GM12892 (cell line): ENCODE measurements around the gene C1orf226.

Experiments
- DNase-seq: peaks from one replicate; pipeline ENCODE4 v3.0.0; 2011; ENCODE audit not compliant: insufficient read length
- FAIRE-seq: peaks from 2 replicates; lab custom pipeline; 2011; peaks lifted over from hg19 to GRCh38; lab: Jason Lieb, UNC
- POLR2A ChIP-seq: IDR thresholded peaks from 2 replicates; pipeline ENCODE4 v1.6.1; 2011; ENCODE audit warnings: low read depth, low read length, control low read depth
- POLR2AphosphoS5 ChIP-seq: IDR thresholded peaks from 2 replicates; pipeline ENCODE4 v1.6.1; 2011; ENCODE audit warnings: low read depth, low read length, control low read depth
- TAF1 ChIP-seq: IDR thresholded peaks from 2 replicates; pipeline ENCODE4 v1.6.1; 2011; ENCODE audit warnings: low read depth, mild to moderate bottlenecking, control low read depth, low read length, borderline replicate concordance

C1orf226 gene

DNA sequence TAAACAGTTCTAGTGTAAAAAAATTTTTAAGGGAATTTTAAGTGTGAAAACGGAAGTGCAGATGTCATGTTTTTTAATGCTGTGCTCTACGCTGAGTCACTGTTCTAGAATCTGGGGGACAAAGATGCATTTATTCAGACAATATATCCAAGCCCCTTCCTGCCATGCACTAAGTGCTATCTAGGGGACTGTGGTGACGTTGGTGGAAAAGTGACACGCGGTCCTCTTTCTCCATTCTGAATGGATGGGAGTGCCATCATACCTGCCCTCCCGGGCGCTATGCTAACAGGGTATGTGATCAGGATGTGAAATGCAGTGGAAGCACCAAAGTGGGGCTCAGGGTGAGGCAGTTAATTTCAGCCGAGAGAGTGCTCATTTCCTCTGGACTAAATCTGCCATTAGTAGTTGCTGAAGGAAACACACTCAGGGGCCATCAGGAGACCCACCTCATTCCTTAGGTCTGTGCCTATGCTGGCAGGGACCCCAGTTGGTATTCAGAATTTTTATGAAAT, 6.6 kb downstream of the C1orf226 start:
- no peak for FAIRE-seq
- no peak for TF ChIP-seq POLR2AphosphoS5
- TF ChIP-seq TAF1 = no peak
- no peak for TF ChIP-seq POLR2A
- DNase-seq = no peak

DNA sequence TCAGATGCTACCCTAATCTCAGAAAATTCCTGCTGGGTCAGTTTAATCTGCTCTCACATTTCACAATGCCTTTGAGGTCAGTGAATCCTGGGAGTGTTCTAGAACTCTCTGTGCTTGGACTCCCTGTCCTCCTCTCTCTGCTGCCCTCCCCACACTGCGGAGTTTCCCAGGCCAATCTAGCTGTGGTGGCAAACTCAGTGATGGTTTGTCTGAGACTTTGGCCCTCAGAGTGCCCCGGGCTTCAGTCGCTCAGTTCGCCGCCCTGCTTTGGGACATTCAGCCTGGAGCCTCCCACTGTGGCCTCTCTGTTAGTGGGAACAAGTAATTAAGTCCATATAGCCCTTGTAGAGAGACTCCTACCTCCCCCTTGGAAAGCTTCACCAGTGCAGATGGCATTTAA, 7.1 kb downstream of the C1orf226 start:
- TF ChIP-seq POLR2AphosphoS5 = no peak
- no peak for TF ChIP-seq POLR2A
- TF ChIP-seq TAF1 = no peak
- no peak for FAIRE-seq
- DNase-seq = no peak

DNA sequence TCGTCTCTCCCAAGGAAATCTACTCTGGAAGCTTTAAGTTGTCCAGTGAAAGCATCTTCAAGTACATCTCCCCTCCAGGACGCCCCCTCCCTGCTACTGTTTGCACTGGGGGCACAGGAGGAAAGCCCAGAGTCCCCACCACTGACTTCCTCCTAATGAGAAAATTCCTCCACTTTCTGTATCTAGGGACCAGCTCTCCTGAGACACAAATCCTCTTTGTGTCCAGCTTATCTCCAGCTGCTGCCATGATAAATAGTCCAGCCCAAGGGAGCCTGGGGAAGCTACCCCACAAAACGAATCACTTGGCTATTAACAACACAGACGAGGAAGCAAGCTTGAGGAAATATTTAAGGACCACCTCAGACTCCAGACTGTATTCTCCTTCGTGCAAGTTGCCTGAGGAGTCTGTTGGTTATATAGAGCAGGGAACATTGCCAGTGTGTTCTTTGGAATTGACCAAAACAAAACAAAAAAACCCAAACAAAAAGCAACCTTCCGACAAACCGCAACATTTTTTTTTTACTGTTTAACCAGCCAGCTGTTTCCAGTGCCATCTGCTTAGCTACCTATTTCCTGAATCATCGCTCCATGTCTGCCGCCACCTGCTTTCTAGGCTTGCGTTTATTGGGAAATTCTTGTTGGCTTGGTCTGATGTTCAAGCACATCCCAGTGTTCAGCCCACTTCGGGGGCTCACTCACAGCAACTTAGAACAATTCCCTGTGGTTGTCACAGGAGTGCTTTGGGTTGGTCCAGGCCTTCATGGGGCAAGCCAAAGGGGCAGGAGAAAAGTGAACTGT, 7.7 kb downstream of the C1orf226 start:
- FAIRE-seq (no peak), DNase-seq (no peak)
- TF ChIP-seq TAF1 (no peak), POLR2A (no peak), POLR2AphosphoS5 (no peak)

DNA sequence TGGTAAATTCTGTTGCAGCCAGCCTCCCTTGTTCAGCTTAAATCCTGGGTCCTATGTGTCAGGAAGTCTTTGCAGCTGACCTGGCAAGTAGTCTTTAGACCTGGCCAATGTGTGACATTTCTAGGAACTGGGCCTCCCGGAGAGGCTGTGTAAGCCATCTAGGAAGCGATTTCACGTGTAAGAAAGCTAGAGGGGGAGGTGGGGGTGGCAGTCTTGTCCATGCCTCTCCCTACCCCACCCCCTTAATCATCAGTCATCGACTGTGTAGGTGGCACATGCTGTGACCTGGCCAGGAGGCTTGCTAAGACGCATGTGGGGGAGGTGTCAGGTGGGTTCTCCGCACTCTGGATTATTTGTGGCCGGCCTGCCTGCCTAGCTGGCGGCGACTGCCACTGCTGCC, 8.4 kb downstream of the C1orf226 start:
- FAIRE-seq (no peak), DNase-seq (no peak)
- TF ChIP-seq POLR2AphosphoS5 (no peak), POLR2A (no peak), TAF1 (no peak)

DNA sequence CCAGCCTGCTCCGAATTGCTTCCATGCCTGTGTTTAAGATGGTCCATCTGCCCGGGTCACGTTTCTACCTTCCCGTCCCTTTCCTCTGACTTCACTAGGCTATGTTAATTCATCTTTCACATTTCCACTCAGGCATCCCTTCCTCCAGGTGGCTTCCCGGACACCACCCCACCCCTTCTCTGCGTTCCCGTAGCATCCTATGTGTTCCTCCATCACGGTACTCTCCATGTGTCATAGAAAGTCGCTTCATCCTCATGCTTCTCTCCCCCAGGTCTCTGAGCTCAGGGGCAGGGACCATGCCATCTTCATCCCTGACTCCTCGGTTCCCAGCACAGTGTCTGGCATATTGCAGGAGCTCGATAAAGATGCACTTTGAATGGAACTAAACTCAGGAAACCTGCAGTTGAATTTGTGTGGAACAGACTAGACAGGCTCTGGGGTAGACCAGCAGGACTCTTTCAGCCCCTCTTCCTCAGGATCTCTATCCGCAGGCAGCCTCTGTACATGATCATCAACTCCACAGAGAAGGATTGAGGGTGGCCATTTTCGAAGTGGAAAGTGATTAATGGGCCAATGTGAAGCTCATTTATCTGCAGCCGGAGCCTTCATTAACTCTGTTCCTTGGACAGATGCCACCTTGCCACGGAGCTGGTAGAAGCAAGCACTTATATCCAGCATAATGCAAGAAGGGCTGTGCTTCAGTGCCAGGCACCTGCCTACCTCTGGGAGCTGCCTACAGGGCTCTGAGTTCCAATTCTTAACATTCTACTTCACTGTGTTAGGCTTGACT, 9.1 kb downstream of the C1orf226 start:
- no peak for FAIRE-seq
- DNase-seq = no peak
- TF ChIP-seq POLR2A (no peak), TAF1 (no peak)

DNA sequence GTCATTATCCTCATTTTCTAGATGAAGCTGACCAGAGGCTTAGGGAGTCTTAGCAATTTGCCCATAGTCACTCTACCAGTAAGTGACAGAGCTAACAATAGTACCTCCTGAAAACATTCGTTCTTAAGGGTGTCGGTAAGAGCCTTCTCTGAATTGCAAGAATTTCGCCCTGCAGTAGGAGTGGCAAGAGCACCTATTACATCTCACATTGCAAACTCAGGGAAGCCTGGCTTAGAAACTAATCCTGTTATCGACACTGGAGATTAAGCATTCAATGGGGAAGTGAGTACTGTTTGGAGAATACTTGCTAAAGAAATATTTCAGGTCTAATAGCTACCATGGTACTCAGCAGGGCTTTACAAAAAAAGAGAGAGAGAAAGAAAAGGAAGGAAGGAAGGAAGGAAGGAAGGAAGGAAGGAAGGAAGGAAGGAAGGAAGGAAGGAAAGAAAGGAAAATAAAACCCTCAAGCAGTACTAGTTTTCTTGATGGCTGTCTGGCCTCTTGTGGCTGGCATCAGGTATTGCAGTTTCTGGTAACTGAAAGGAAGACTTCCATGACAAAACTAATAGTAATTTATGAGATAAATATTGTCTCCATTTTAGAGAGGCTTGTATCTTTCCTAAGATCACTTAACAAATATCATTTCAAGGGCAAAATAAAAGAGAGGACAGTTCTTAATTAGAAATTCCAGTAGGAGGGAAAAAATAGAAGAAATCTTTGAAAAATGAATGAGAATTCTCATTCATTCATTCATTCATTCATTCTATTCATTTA, 10.4 kb downstream of the C1orf226 start:
- DNase-seq (no peak), FAIRE-seq (peak; percentile 63)
- no peak for TF ChIP-seq POLR2A
- no peak for TF ChIP-seq POLR2AphosphoS5
- no peak for TF ChIP-seq TAF1

DNA sequence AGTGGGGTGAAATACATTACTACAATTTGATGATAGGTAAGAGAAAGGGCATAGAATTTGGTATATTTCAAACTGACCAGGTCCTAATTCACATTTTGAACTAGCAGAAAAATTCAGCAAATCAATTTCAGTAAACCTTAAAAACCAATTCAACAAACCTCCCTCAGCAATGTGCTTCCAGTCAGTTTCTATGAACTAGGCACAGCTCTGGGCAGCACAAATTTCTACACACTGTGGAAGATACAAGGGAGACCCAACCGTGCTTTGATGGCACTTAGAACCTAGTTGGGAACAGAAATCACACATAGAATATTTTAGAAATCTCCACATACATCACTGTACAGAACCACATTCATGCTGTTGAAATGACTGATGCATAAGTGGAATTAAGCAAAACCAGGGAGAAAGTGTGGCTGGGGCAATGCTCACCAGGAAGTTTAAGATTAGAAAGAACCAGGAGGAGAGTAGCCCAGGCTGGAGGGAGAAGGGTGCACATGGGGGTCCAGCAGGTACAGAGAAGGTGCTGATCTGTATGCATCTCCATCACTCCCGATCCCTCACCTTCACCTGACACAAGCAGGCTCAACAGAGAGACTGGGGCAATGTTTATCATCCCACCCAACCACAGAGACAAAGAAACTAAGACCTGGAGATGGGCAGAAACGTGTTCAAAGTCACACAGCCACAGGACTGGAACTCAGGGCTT, 14.8 kb downstream of the C1orf226 start:
- DNase-seq (no peak), FAIRE-seq (no peak)
- no peak for TF ChIP-seq TAF1

DNA sequence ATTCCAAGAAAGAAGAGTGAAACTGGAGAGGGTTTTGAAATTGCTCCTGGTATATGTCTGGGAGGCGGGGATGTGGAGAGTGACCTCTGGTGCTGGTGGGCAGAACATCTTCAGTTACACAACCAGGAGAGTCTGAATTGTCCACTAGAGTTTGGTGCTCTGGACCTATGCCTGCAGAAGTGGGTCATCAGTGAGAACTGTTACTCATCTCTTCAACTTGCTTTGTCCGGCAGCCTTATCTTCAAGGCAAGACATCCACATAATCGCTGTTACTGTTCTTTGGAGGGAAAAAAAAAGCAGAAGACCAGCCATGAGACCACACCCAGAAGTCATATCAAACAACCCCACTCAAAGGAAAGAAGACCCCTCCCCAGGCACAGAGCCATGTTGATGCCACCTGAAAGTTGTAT, 15.5 kb downstream of the C1orf226 start:
- FAIRE-seq (no peak), DNase-seq (no peak)
- TF ChIP-seq POLR2AphosphoS5 = no peak
- TF ChIP-seq TAF1 = no peak
- no peak for TF ChIP-seq POLR2A

DNA sequence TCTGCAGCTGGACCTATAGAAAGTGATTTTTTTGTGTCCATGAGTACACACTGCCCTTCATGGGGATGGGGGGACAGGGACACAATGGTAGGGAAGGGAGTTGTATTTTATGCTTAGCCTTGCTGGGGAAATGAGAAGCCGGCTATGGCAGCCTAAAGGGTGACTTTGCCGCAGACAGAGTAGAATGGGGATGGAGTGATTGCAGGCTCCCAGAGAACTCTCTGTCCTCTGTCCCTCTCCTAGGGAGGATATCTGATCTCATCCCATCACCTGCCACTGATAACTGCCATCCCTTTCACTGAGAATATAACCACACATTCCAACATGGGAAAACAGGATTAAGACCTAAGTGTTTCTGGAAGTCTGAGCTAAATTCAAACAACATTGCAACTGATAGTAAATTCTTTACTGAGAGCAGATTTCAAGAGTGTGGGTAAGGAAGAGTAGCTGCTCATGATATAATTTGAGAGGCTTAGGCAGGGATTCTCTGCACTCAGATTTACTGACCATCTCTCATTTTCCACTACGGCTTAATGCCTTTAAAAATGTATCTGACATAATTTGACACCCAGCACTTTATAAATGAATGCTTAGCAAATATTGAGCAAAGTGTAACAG, 16.5 kb downstream of the C1orf226 start:
- no peak for TF ChIP-seq TAF1
- TF ChIP-seq POLR2A = no peak
- TF ChIP-seq POLR2AphosphoS5 = no peak
- no peak for FAIRE-seq
- DNase-seq = no peak

DNA sequence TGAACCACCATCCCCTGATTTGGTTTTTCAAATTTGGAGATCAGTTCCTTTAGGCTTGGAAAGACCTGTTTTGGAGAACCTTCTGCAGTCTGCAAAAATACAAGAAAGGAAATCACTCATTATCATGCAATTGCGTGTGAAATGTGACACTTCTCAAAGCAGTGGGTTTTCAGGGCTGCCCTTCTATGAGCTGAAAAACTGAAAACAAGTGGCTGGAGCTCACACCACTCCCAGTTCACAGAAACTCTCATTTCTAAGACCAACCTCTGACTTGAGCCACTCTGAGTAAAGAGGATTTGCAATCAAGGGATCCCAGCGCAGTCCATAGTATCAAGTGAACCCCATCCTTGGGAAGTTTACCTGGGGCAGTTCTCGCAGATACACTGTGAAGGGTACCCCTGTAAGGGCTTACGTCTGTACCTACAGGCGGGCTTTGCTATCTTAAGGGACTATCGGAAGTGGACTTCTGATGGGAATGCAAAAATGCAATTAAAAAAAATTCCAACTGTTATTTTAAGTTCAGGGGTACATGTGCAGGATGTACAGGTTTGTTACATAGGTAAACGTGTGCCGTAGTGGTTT, 17.6 kb downstream of the C1orf226 start:
- TF ChIP-seq TAF1 (no peak), POLR2A (no peak), POLR2AphosphoS5 (no peak)
- no peak for DNase-seq
- no peak for FAIRE-seq
